ENCODE measurements around the gene PPP1R3A. TPM values are rescaled to one million over a fixed set of nuclear protein-coding genes. Genes with fewer than 3 reads are reported as not detected.

Gene PPP1R3A
- total and polyA plus RNA-seq, 5 donors = 39.0 to 120 (median 82.0) TPM

- H3K4me3 ChIP-seq (ENCODE audit: low read length) = no peak overlapping the region
- 91% methylated on average over 1 of the region's 1 CpG for WGBS
- no peaks in the 10 kb centered on the region for H3K4me1 ChIP-seq (ENCODE audit: control insufficient read depth, insufficient read depth, low read length)
- intact Hi-C loops (cut with DNase I) = no loop called here
- H3K9me3 ChIP-seq (ENCODE audit: control insufficient read depth, low read length) = no peaks in the 10 kb centered on the region
- no peaks in the 10 kb centered on the region for H3K27me3 ChIP-seq (ENCODE audit: control insufficient read depth, insufficient read depth)
- no peak overlapping the region for H3K27ac ChIP-seq (ENCODE audit: low read length)
- DNase-seq = no peak
- no peak for ATAC-seq
Observed at GRCh38 chr7:113883096-113883495, 35.7 kb downstream of the PPP1R3A start.

- intact Hi-C loops (cut with DNase I) = no loop called here
- H3K27me3 ChIP-seq (ENCODE audit: control insufficient read depth, insufficient read depth) = no peaks in the 10 kb centered on the region
- no peaks in the 10 kb centered on the region for H3K4me1 ChIP-seq (ENCODE audit: control insufficient read depth, insufficient read depth, low read length)
- WGBS = 45% methylated on average over 3 of the region's 3 CpGs
- H3K9me3 ChIP-seq (ENCODE audit: control insufficient read depth, low read length) = no peaks in the 10 kb centered on the region
- DNase-seq (no peak), ATAC-seq (no peak)
- no peak overlapping the region for H3K27ac ChIP-seq (ENCODE audit: low read length)
- H3K4me3 ChIP-seq (ENCODE audit: low read length) = no peak overlapping the region
Observed at GRCh38 chr7:113880559-113880958, 38.2 kb downstream of the PPP1R3A start.

DNA sequence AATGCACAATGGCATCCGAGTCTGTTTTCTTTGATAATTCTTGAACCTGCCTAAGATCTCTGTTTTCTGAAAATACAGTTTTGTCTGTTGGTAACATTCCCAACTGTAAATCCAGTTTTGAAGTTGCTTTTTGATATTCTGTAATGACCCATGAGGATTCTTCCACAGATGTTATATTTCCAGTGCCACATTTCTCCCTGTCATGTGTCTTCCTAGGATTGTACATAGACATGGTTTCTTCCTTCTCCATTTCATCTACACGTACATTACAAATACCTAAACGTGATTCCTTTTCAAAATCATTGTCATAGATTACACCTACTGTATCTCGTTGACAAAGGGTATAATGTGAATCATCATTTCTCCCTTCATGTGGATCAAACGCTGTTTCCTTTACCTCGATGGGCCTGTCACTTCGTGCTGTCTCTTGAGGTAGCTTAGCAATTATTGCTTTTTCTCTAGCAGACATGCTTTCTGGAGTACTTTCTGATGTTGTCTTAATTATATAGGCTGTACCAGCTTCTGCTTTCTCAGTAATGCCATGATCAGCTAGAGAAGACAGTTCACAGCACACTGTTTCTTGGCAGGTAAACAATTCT, 40.3 kb downstream of the PPP1R3A start:
- WGBS = 62% methylated on average over 7 of the region's 7 CpGs
- no peak for ATAC-seq
- intact Hi-C loops (cut with DNase I) = no loop called here
- no peak for DNase-seq
- H3K9me3 ChIP-seq (ENCODE audit: control insufficient read depth, low read length) = no peaks in the 10 kb centered on the region
- no peaks in the 10 kb centered on the region for H3K4me1 ChIP-seq (ENCODE audit: control insufficient read depth, insufficient read depth, low read length)
- no peaks in the 10 kb centered on the region for H3K27me3 ChIP-seq (ENCODE audit: control insufficient read depth, insufficient read depth)
- no peak overlapping the region for H3K4me3 ChIP-seq (ENCODE audit: low read length)
- no peak overlapping the region for H3K27ac ChIP-seq (ENCODE audit: low read length)

- Histone ChIP-seq H3K27ac (ENCODE audit: low read length) (no peak overlapping the region), H3K9me3 (ENCODE audit: control insufficient read depth, low read length) (no peaks in the 10 kb centered on the region), H3K4me1 (ENCODE audit: control insufficient read depth, insufficient read depth, low read length) (no peaks in the 10 kb centered on the region), H3K27me3 (ENCODE audit: control insufficient read depth, insufficient read depth) (no peaks in the 10 kb centered on the region), H3K4me3 (ENCODE audit: low read length) (no peak overlapping the region)
- no peak for DNase-seq
- WGBS = 87% methylated on average over 2 of the region's 2 CpGs
- ATAC-seq = no peak
- intact Hi-C loops (cut with DNase I) = no loop called here
Observed at GRCh38 chr7:113875224-113875623, 43.6 kb downstream of the PPP1R3A start.

DNA sequence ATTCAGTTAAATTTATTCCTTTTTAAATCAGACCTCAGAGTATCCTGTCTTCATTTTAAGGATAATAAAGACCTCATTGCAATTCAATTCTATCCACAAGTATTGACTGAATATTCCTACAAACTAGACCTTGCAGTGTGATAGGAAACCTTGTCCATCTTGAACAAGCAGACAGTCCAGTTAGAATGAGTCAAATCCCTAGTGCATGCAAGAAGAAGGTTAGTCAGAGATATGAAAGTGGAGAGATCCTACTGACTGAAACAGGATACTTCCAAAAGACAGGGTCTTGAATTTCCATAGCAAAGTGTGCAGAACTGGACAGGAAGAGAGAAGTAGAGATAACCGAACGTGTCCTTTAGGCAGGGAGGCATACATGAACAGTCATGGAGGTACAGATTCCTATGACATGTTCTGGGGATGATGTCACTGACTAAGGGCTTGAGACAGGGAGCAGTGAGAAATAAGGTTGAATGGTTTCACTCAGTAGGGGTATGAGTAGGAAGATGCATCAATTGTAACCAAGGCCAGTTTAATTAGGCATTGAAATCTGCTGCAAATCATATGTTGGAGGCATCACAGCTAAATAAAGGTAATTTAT, 45.2 kb downstream of the PPP1R3A start:
- no peaks in the 10 kb centered on the region for H3K9me3 ChIP-seq (ENCODE audit: control insufficient read depth, low read length)
- DNase-seq (no peak), ATAC-seq (no peak)
- no peaks in the 10 kb centered on the region for H3K4me1 ChIP-seq (ENCODE audit: control insufficient read depth, insufficient read depth, low read length)
- no peak overlapping the region for H3K27ac ChIP-seq (ENCODE audit: low read length)
- no peaks in the 10 kb centered on the region for H3K27me3 ChIP-seq (ENCODE audit: control insufficient read depth, insufficient read depth)
- no peak overlapping the region for H3K4me3 ChIP-seq (ENCODE audit: low read length)
- 42% methylated on average over 2 of the region's 2 CpGs for WGBS
- intact Hi-C loops (cut with DNase I) = no loop called here

DNA sequence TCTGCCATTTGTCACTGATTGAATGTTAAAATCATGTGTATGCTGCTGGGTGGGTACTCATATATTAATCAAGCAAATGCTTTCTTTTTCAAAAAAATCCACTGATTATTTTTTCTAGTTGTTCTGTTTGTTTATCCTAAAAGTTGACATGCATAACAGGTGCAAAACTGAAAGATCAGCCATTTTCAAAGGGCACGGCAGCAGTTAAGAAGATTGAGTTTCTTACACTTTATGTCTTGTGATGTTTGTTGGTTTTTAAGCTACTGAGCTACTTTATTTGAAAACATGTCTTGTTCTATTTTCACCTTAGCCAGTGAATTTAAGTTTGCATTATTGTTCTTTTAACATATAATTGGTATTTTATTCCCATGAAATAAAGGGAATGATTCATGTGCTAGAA, 45.8 kb downstream of the PPP1R3A start:
- Histone ChIP-seq H3K4me1 (ENCODE audit: control insufficient read depth, insufficient read depth, low read length) (no peaks in the 10 kb centered on the region), H3K9me3 (ENCODE audit: control insufficient read depth, low read length) (no peaks in the 10 kb centered on the region), H3K4me3 (ENCODE audit: low read length) (no peak overlapping the region), H3K27me3 (ENCODE audit: control insufficient read depth, insufficient read depth) (no peaks in the 10 kb centered on the region), H3K27ac (ENCODE audit: low read length) (no peak overlapping the region)
- 97% methylated on average over 1 of the region's 1 CpG for WGBS
- DNase-seq = no peak
- intact Hi-C loops (cut with DNase I) = no loop called here
- no peak for ATAC-seq

DNA sequence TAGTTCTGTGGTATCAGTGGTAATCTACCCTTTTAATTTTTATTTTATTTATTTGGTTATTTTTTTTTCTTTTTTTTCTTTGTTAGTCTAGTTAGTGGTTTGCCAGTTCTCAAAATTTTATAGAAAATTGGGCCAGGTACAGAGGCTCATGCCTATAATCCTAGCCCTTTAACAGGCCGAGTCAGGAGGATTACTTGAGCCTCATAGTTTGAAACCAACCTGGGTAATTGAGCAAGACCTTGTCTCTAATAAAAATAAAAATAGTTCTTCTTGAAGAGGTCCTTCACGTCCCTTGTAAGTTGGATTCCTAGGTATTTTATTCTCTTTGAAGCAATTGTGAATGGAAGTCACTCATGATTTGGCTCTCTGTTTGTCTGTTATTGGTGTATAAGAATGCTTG, 51.5 kb downstream of the PPP1R3A start:
- ATAC-seq (no peak), DNase-seq (no peak)
- no peak overlapping the region for H3K27ac ChIP-seq (ENCODE audit: low read length)
- no peaks in the 10 kb centered on the region for H3K27me3 ChIP-seq (ENCODE audit: control insufficient read depth, insufficient read depth)
- intact Hi-C loops (cut with DNase I) = no loop called here
- H3K9me3 ChIP-seq (ENCODE audit: control insufficient read depth, low read length) = no peaks in the 10 kb centered on the region
- no peaks in the 10 kb centered on the region for H3K4me1 ChIP-seq (ENCODE audit: control insufficient read depth, insufficient read depth, low read length)
- no peak overlapping the region for H3K4me3 ChIP-seq (ENCODE audit: low read length)
- WGBS = 70% methylated on average over 2 of the region's 2 CpGs

DNA sequence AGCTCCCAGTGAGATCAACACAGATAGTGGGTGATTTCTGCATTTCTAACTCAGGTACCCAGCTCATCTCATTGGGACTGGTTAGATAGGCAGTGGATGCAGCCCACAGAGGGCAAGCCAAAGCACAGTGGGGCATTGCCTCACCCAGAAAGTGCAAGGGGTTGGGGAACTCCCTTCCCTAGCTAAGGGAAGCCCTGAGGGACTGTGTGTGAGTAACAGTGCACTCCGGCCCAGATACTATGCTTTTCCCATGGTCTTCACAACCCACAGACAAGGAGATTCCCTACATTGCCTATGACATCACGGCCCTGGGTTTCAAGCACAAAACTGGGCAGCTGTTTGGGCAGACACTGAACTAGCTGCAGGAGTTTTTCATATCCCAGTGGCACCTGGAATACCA, 62.8 kb downstream of the PPP1R3A start:
- ATAC-seq = no peak
- WGBS = 77% methylated on average over 2 of the region's 2 CpGs
- intact Hi-C loops (cut with DNase I) = no loop called here

DNA sequence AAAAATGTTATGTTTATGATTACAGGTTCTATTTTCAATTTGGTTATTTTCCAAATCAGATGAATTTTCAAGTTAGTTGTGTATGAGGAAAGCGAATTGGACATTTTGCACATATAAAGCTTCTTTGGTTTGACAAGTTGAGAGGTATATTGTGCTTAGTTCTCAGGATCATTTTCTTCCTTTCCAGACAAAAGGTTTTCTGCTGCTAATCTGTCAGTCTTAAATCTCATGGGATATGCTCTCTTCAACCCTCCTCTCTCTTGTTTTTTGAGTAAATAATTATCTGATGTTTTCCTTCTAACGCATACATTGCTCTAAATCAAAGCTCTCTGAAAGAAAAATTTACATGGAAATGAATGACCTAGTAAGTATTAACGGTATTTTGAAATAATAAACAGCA, 77.9 kb downstream of the PPP1R3A start:
- Histone ChIP-seq H3K27me3 (ENCODE audit: control insufficient read depth, insufficient read depth) (no peaks in the 10 kb centered on the region), H3K9me3 (ENCODE audit: control insufficient read depth, low read length) (no peaks in the 10 kb centered on the region), H3K27ac (ENCODE audit: low read length) (no peak overlapping the region), H3K4me3 (ENCODE audit: low read length) (no peak overlapping the region), H3K4me1 (ENCODE audit: control insufficient read depth, insufficient read depth, low read length) (no peaks in the 10 kb centered on the region)
- DNase-seq (no peak), ATAC-seq (no peak)
- intact Hi-C loops (cut with DNase I) = no loop called here
- 53% methylated on average over 3 of the region's 3 CpGs for WGBS

More for the DNA sequence above, 62.8 kb downstream of the PPP1R3A start:
- DNase-seq = no peak
- H3K4me1 ChIP-seq (ENCODE audit: control insufficient read depth, insufficient read depth, low read length) = no peaks in the 10 kb centered on the region
- H3K9me3 ChIP-seq (ENCODE audit: control insufficient read depth, low read length) = no peaks in the 10 kb centered on the region
- no peak overlapping the region for H3K27ac ChIP-seq (ENCODE audit: low read length)
- H3K4me3 ChIP-seq (ENCODE audit: low read length) = no peak overlapping the region
- H3K27me3 ChIP-seq (ENCODE audit: control insufficient read depth, insufficient read depth) = no peaks in the 10 kb centered on the region

GRCh38 chr7:113835367-113835766, 83.4 kb downstream of the PPP1R3A start:
- Histone ChIP-seq H3K27ac (ENCODE audit: low read length) (peak overlapping the region; percentile 35), H3K9me3 (ENCODE audit: control insufficient read depth, low read length) (no peaks in the 10 kb centered on the region), H3K27me3 (ENCODE audit: control insufficient read depth, insufficient read depth) (no peaks in the 10 kb centered on the region), H3K4me3 (ENCODE audit: low read length) (no peak overlapping the region), H3K4me1 (ENCODE audit: control insufficient read depth, insufficient read depth, low read length) (no peaks in the 10 kb centered on the region)
- DNase-seq (no peak), ATAC-seq (peak; percentile 67 to 79)
- 60% methylated on average over 2 of the region's 2 CpGs for WGBS
- intact Hi-C loops (cut with DNase I) = no loop called here

- DNase-seq = no peak
- 94% methylated on average over 1 of the region's 1 CpG for WGBS
- Histone ChIP-seq H3K27ac (ENCODE audit: low read length) (no peak overlapping the region), H3K4me3 (ENCODE audit: low read length) (no peak overlapping the region), H3K4me1 (ENCODE audit: control insufficient read depth, insufficient read depth, low read length) (no peaks in the 10 kb centered on the region), H3K9me3 (ENCODE audit: control insufficient read depth, low read length) (no peaks in the 10 kb centered on the region), H3K27me3 (ENCODE audit: control insufficient read depth, insufficient read depth) (no peaks in the 10 kb centered on the region)
- intact Hi-C loops (cut with DNase I) = no loop called here
- ATAC-seq = no peak
Observed at GRCh38 chr7:113832196-113832745, 86.5 kb downstream of the PPP1R3A start.
